Suprapubic skin (tissue), 4 donors: ENCODE measurements around the gene PRX.

Experiments
- EP300 ChIP-seq: sonication (generic); formaldehyde crosslinking; IDR thresholded peaks from one replicate; pipeline ENCODE4 v1.6.1; 2017; ENCODE audit warnings: antibody characterized with exemption
- POLR2A ChIP-seq, 2 donors: fragments of 450-650 bp; IDR thresholded peaks; one replicate each; pipeline ENCODE4 v1.6.1; 2017; ENCODE audit warnings: antibody characterized with exemption in 2 of 2, mild to moderate bottlenecking in 2 of 2, moderate library complexity in 2 of 2
- POLR2AphosphoS5 ChIP-seq, 3 donors: sonication (generic); formaldehyde crosslinking; IDR thresholded peaks; one replicate each; pipeline ENCODE4 v1.6.1; 2017; ENCODE audit warnings: antibody characterized with exemption in 3 of 3
- TF ChIP-seq, protein P1 (sequence below), 2 donors: fragments of 200-600 bp in 1 of 2; fragments of 450-650 bp in 1 of 2; sonication (generic) in 1 of 2; IDR thresholded peaks; one replicate each; pipeline ENCODE4 v1.5.1; 2016 to 2019; ENCODE audit warnings: antibody characterized with exemption in 2 of 2, mild to moderate bottlenecking in 1 of 2, moderate library complexity in 1 of 2

DNA sequence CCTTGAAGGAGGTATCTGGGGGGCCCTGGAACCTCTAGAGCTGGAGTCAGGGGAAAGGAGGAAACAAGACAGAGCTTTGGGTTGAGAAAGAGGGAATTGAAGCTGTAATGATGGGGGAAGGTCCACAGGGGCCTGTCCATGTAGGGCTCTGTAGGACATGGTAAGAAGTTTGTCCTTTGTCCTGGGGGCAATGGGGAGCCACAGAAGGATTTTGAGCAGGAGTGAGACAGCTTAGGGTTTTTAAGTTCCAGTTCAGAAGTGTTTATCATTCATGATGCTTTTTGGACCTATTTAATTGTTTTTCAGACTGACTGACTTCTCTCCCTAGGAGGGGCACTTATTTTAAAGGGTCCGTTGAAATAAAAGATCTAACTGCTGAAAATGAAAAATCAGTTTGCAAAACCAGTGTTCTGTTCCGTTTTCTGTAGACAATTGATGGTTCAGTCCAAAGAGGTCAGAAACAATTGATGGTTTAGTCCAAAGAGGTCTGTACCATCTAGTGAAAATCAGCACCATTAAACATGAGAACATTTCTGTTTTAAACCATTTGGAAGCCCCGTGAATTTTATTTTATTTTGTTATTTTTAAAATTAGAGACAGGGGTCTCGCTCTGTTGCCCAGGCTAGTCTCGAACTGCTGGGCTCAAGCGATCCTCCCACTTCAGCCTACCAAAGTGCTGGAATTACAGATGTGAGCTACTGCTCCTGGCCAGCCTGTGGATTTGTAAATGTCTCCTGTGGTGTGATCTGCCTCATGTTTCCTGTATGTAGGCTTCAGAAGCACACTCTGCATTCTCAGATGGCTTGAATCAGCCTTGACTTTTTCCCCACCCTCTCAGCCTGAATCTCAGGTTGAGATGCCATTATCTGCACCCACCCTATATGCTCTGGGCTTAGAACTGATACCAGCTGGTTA is 56.2 kb downstream of the PRX start:
- TF ChIP-seq, protein P1, sequence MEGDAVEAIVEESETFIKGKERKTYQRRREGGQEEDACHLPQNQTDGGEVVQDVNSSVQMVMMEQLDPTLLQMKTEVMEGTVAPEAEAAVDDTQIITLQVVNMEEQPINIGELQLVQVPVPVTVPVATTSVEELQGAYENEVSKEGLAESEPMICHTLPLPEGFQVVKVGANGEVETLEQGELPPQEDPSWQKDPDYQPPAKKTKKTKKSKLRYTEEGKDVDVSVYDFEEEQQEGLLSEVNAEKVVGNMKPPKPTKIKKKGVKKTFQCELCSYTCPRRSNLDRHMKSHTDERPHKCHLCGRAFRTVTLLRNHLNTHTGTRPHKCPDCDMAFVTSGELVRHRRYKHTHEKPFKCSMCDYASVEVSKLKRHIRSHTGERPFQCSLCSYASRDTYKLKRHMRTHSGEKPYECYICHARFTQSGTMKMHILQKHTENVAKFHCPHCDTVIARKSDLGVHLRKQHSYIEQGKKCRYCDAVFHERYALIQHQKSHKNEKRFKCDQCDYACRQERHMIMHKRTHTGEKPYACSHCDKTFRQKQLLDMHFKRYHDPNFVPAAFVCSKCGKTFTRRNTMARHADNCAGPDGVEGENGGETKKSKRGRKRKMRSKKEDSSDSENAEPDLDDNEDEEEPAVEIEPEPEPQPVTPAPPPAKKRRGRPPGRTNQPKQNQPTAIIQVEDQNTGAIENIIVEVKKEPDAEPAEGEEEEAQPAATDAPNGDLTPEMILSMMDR (IDR thresholded peaks at IDR 0.05), result no peak
- TF ChIP-seq POLR2A (IDR thresholded peaks at IDR 0.05), result no peak
- TF ChIP-seq POLR2AphosphoS5 (IDR thresholded peaks at IDR 0.05), result no peak
- no peak for TF ChIP-seq EP300
